HS-5 (cell line): ENCODE data around the gene ZBED2.
"Not testable (repeated sequence)": the region's sequence is repeated elsewhere in the genome, so short reads cannot be mapped to it uniquely, and the experiment has no call there.

Experiments used
- DNase-seq: peaks from one replicate; pipeline ENCODE4 v3.0.0-alpha.2; 2012; ENCODE audit warnings: low read depth

Gene ZBED2, protein sequence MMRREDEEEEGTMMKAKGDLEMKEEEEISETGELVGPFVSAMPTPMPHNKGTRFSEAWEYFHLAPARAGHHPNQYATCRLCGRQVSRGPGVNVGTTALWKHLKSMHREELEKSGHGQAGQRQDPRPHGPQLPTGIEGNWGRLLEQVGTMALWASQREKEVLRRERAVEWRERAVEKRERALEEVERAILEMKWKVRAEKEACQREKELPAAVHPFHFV

DNA sequence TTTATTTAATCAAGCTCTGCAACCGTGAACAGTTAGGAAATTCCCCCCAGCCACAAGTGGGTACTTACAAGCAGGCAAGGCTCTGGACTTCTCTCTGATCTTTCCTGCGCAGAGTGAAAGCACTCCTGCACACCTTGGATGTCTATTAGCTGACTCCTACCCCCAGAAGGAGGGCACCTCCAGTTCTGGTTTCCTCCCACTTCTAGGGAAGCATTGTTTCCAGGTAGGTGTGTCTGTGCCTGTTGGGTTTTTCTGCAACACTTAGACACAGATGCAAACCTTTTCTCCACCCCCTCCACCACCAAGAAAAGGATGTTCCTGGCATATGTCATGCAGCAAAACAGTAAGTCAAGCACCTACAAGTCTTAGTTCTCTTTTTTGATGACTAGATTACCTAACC, at the start of gene ZBED2:
ZBED2 (minus strand) TSS at position 115 of the 400 bp plus-strand sequence. CDS start 1,145 bp downstream, outside the sequence.
- no peak for DNase-seq

DNA sequence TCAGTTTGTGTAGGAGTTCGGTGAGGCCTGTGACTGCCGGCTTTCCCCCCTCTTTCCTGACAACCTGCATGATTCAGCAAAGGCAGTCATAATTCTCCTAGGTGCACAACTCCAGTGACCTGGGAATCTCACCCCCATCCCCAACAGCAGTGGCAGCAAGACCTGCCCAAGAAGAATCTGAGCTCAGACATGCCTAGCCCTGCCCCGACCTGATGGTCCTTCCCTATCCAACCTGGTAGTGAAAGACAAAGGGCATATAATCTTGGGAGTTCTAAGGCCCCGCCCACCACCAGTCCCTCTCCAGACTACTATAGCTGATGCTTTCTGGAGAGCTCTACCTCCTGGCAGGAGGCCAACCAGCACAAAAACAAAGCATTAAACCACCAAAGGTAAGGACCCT, 44.2 kb upstream of the ZBED2 start:
- no peak for DNase-seq

DNA sequence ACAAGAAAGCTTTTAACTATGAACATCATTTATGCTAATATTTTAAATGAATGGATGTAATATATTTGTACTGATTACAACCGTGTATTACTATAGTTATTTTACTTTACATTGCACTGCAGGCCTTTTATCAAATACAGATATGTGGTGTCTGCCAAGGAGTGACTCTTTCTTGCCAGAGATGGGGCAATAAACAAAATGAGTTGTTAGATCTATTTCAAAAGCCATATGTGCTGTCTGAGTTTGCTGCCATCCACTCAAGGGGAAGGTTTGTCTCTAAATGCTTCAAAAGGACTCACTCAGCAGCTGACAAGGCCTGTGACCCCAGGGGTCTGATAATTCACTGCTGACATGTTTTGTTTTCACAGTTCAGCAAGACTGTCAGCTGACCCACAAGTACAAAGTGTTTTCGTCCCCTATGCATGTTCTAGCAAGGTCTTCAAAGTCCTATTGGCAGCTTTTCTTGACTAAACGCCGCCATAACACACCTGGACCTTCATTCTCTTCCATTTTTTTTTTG, 41.3 kb upstream of the ZBED2 start:
- DNase-seq = no peak

DNA sequence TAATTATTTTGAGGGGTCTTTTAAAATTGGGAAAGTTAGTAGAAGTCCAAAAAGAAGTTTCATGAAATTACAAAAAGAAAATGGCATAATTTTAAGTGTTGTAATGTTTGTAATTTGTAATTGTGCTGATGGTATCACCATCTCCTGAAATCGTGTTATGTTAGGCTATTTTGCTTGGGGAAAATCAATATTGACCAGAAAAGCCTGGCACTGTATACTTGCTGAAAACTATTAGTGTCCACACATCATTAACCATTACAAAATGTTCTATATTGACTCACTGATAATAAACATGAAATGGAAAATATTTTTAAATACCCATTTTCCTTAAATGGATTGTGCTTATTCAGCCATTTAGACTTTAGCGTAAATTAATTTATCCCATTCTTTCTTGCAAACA, 40.3 kb upstream of the ZBED2 start:
- no peak for DNase-seq

DNA sequence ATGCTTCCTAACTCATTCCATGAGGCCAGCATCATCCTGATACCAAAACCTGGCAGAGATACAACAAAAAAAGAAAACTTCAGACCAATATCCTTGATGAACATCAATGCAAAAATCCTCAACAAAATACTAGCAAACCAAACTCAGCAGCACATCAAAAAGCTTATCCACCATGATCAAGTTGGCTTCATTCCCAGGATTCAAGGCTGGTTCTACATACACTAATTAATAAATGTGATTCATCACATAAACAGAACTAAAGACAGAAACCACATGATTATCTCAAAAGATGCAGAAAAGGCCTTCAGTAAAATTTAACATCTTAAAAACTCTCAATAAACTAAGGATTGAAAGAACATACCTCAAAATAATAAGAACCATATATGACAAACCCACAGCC, 35.5 kb upstream of the ZBED2 start:
- DNase-seq = not testable (repeated sequence)

DNA sequence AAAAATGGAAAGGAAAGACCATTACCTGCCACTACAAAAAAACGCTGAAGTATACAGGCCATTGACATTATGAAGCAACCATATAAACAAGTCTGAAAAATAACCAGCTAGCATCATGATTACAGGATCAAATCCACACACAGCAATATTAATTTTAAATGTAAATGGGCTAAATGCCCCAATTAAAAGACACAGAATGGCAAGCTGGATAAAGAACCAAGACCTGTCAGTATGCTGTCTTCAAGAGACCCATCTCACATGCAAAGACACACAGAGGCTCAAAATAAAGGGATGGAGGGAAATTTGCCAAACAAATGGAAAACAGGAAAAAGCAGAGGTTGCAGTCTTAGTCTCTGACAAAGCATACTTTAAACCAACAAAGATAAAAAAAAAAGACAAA, 33.9 kb upstream of the ZBED2 start:
- DNase-seq = not testable (repeated sequence)

DNA sequence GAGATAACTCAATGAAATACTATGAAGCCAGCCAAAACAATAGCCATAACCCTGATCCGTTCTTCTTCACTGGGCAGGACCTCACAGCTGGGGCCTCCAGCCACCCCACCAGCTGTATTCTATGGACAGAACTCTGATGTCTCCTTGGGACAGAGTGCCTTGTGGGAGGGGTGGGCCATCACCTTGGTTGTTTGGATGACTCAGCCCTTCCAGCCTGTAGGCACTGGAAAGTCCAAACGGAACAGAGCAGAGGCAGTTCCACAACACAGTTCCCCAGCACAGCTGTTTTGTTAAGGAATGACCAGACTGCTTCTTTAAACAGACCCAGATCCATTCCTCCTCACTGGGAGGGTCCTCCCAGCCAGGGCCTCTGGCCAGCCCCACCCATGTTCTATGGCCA, 31.9 kb upstream of the ZBED2 start:
- DNase-seq = no peak

DNA sequence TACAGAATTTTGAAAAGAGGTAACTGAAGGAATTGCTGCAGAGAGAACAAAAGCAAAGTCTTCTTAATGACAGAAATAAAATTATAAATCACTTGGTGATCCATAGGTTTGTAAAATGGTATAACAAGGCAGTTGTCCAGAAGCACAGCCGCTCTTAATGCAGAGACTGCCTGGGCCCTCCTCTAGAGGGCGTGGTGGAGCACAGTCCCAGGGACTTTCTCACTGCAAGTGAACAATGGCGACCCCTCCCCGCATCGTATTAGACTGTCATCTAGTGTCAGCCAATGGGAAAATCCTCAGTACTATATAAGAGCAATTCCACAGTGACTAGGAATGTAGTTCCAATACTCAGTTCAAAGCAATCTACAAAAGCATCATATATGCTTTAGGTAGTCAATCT, 26.4 kb upstream of the ZBED2 start:
- DNase-seq = no peak

DNA sequence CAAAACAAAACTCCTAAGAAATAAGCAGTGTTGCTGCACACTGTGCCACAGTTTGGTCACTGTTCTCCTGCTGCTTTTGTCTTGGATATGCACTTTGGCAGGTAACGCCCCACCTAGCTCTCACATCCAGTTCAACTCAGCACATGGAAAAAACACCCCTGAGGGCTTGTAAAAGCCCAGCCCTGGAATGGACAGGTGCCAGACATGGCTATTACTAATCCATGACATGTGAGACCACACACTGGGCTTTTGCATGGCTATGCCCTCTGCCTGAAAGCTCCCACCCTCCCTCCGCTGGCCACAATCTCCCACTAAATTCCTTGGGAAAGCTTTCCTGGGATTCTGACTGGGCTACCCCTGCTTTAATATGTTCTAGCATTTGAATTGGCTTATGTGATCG, 24.7 kb upstream of the ZBED2 start:
- DNase-seq = no peak

DNA sequence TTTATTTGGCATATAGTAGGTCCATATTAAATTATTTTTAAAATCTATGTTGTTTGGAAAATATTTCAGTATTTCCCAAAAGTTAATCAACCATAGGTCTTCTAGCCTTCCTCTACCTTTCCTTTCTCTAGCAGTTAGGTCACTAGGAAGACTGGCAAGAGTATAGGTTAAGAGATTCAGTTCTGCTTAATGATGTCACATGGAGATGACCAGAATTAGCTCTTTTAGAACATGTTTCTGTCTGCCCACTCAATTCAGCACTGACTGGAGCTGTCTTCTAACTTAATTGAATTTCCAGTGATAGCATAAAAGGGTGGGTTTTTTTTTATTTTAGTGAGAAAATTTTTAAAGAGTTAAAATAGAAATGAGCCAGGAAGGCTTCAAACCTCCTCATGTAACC, 23.8 kb upstream of the ZBED2 start:
- no peak for DNase-seq

DNA sequence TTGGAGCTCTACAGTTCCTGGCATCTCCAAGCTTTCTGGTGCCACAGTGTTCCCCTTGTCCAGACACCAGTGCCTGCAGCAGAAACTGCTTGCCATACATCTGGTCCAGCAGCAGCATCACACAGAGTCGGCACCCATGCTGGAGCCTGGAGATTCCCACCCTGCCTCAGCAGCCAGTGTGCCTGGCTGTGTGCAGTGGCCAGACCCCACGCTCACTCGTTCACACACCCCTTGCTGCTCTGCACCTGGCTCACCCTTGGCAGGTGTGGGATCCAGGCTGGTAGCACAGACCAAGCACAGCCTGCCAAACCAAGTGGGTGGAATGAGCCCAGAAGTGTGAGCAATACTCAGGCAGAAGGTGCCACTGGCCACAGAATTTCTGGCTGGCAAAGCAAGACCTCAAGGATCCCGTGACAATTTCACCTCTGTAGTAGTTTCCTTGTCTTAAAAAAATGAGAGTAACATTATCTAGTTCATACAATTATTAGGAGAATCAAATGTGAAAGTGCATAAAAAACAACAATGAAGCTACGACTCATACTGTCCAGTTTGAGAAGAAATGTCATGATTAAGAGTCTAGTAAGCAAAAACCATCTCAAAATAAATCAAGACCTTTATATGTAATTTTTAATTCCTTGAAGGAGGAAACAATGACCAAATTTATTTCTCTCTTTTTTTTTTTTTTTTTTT, 22.9 kb upstream of the ZBED2 start:
- DNase-seq = no peak

DNA sequence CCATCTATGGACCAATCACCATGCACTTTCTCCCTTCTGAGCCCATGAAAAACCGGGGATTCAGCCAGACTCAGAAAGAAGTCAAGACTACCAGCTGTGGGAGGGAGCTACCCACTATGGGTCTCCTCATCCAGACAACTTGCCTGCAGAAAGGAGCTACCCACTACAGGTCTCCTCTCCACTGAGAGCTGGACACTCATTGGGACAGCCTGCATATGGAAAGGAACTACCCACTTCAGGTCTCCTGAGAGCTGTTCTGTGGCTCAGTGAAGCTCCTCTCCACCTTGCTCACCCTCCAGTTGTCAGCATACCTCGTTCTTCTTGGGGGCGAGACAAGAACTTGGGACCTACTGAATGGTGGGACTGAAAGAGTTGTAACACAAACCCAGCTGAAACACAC, 22.3 kb upstream of the ZBED2 start:
- no peak for DNase-seq

DNA sequence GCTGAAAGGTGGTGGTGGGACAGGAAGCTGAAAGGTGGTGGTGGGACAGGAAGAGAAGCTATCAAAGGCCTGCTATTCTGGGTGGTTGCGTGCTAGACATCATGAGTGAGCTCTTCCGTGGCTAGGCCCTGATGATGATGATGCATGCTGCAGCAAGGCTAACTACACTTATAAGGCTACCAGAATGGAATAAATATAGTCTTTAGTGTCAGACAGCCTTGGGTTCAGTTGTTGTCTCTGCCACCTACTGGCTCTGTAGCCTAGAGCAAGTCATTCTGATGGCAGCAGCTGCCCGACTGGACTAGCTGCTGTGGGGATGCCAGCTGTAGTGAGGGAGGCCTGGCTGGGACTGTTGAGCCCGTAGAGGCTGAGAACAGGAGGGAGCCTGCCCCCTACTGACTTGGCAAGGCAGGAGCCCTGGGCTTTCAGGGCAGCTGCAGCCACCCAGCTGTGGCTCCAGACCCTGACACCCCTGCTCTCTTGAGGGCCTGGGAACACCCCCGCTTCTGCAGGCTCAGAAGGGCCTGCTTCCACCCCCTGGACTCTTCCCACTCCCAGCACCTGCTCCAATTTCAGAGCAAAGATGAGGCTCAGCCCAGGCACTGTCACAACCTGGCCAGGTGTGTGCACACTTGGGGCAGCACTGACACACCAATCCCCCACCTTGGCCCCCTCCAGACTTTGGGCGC, 21.4 kb upstream of the ZBED2 start:
- DNase-seq = no peak

DNA sequence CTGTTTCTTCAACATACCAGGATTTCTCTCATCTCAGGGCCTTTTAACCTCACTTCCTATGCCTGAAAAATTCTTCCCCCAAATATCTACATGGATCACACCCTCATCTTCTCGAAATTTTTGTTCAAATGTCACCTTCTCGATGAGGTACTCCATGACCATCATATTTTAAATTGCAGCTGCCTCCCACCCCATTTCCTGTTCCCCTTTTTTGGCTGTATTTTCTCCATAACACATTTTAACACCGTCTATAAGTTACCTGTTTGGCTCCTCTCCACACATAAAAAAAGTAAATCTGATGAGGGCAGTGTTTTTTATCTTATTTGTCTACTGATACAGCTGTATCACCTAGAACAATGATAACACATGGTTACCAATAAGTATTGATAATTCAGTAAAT, 20.7 kb upstream of the ZBED2 start:
- no peak for DNase-seq

DNA sequence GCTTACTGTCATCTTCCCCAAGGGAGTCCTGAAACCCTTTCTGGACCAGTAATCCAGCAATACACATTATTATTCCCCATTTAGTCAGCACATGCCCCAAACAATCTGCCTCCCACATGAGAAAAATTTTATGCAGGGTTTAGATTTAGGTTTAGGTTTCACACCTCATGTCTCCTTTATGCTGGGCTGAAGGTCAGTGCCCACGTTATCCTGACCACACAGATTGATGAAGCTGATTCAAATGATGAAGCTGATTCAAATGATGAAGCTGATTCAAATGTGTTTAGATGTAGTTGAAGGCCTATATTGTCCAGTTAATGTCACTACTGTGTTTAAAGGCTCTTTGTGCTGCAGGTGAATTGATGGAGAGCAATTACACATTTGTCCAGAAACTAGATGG, 18.1 kb upstream of the ZBED2 start:
- DNase-seq = no peak

DNA sequence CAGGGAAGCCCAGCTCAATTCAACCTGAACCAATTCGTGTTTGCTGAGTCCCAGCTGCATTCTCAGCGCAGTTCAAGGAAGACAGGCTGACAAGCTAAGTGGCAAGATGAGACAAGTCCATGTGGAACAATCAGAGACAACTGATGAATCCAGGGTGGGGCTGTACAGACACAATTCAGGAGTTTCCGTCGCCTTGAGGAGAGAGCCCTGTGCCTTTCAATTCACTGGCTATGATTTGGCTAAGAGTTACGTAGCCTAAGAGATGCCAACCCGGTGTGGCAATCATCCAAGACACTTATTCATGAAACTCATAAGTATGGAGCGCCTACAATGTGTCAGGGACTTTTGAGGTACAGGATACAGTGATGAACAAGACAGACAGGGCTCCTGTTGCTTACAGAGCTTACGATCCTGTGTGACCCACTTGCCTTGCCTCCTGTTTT, 15.5 kb upstream of the ZBED2 start:
- DNase-seq = no peak

DNA sequence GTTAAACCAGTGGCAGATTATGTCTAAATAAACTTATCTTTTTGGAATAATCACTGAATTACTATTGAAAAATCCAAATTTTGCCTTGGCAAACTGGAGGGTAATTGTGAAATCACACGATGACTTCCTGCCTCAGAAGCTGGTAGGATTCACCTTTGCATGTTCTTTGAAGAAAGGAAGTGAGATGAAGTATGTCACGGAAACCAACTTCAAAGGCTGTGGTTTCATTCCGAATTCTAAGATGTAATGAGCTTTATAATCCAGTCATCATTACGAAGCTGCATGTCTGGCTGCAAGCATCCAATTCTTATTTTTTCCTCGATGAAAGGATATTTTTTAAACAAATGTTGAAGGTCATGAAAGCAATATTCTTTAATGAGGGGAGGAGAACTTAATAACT, 15.0 kb upstream of the ZBED2 start:
- no peak for DNase-seq

DNA sequence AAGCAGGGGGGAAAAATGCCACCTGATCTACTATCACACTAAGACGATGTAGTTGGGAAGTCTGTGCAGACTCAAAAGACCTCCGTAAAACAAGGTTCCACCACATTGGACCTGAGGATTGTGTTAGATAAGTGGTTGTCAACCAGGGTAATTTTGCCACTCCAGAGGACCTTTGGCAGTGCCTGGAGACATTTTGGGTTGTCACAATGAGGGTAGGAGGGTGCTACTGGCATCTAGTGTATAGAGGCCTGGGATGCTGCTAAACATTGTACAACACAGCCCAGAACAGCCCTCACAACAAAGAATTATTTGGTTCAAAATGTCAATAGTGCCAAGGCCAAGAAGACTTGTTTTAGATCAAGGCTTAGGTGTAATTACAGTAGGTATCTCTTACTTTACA, 14.6 kb upstream of the ZBED2 start:
- DNase-seq = no peak

DNA sequence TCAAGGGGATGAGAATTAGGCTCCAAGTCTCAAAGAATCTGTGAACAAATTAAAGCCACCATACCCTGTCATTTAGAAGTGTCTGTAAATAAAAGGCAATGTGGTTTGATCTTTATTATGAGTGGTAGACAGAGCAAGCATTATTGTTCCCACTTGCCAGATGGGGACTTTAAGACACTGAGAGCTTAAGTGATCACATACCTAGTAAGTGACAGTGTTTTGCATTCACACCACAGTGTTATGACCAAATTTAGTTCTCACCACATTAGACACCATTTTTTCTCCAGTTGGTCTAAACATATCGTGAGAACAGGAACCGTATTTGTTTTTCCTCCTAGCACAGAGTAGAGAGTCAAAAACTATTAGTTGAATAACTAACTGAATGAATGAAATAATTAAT, 13.2 kb upstream of the ZBED2 start:
- no peak for DNase-seq

DNA sequence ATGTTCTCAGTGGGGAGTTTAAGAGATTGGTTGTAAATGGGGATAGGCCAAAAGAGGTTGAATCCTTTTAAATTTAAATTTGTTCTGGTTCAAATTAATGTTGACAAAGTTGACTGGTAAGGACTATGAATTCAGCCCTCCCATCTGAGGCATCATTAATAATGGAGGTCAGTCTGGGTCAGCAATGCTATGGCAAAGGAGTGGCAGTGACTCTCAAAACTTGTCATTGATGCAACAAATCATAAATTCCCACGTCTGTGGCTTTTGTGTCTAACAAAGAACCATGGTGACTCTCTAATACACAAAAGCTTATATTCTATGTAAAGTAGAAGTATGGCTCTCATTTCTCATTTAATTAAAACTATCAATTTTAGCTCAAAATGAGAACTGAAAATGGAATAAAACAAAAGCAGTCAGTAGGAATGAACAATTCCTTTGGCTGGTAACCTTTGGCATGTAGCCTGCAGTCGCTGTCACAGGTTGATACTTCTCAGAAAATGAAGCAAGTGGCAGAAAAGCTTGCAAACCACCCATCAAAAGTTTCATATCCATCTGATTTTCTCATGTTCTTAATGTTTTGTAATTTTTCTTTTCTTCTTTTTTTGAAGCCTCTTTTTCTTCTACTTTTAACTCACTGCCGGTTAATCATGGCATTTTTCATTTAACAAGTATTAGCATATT, 12.2 kb upstream of the ZBED2 start:
- DNase-seq = no peak

DNA sequence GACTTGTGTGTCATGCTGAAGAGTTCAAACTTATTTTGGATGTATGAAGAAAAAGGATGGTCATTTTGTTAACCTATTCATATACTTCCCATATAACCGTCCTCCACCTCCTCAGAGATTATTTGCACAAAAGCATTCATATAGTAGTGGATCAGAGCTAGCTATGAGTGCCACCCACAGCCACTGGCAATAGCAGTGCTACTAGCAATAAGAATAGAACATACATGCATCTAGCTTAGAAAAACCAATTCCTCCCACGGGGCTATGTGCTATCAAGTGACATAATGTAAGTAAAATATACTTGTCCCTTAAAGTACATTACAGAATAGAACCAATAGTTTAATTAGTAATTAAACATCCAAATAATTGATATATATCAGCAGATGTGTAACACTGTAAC, 10.3 kb upstream of the ZBED2 start:
- DNase-seq = no peak

DNA sequence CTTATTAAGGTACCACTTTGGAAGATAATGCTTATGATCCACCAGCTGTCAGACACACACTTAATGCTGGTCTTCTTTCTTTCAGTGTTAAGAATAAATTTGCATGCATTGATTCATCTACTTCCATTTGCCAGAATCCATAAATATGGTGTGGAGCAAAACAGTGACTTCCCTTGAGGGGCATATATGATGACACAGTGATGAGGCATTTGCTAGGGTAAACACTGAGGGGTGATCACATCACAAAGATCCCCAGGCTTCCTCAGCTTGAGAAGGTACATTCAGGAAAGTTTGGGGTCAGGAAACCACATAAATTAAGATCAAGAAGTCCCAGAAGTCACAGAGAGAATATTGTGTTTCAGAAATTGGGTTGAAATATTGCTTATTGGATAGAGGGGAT, 9.9 kb upstream of the ZBED2 start:
- peak; percentile 49 for DNase-seq

DNA sequence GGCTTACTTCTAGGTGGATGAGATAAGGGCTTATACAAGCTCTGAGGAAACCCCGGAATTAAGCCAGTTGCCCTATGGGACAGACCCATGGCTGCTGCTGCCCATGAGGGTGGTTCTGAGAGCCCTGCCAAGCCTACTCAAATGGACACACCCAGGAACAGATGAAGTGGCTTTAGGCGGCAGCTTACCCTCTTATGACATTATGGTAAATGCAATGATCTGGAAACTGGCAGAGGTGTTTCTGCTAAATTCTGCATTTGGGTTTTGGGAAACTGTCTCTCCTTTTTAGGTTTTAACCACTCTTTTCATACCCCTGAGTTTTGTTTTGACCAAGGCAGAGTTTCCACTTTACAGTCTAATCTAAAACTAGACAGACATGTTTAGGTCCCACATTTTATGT, 9.0 kb upstream of the ZBED2 start:
- no peak for DNase-seq
